Lung (tissue), 12 donors: ENCODE data around the gene DTNB. TPM values are rescaled to one million over a fixed set of nuclear protein-coding genes. Genes with fewer than 3 reads are reported as not detected.
"Not testable (repeated sequence)": the region's sequence is repeated elsewhere in the genome, so short reads cannot be mapped to it uniquely, and the experiment has no call there.

Experiments used
- ATAC-seq: fragments of 200-7000 bp; cut with Tn5 transposase; one replicate; pipeline ENCODE4 v1.9.1; 2020; ENCODE audit warnings: moderate number of reproducible peaks; ENCODE audit not compliant: insufficient read depth, low FRiP score
- DNase-seq, 3 donors: peaks; one replicate each; pipeline ENCODE4 v3.0.0-alpha.2; 2013 to 2017
- H3K27ac ChIP-seq, 2 donors: one replicate each; pipeline ENCODE4 v1.5.1; 2013; ENCODE audit warnings: mild to moderate bottlenecking in 2 of 2, moderate library complexity in 2 of 2, control low read depth in 1 of 2, inconsistent platforms in 1 of 2, low read depth in 1 of 2, low read length in 1 of 2
- H3K27me3 ChIP-seq, 3 donors: one replicate each; pipeline ENCODE4 v1.5.1; 2013; ENCODE audit warnings: low read length in 2 of 3; ENCODE audit not compliant: control insufficient read depth in 3 of 3, insufficient read depth in 3 of 3
- H3K36me3 ChIP-seq, 4 donors: one replicate each; pipeline ENCODE4 v1.5.1; 2013; ENCODE audit warnings: low read length in 4 of 4, mild to moderate bottlenecking in 1 of 4, moderate library complexity in 1 of 4; ENCODE audit not compliant: control insufficient read depth in 4 of 4, insufficient read depth in 4 of 4
- H3K4me1 ChIP-seq, 5 donors: one replicate each; pipeline ENCODE4 v1.5.1; 2013; ENCODE audit warnings: low read length in 5 of 5, mild to moderate bottlenecking in 2 of 5, moderate library complexity in 1 of 5; ENCODE audit not compliant: control insufficient read depth in 5 of 5, insufficient read depth in 5 of 5
- H3K4me3 ChIP-seq: one replicate; pipeline ENCODE4 v1.5.1; 2013; ENCODE audit warnings: mild to moderate bottlenecking, control low read depth, moderate library complexity
- H3K9ac ChIP-seq, 2 donors: one replicate each; pipeline ENCODE4 v1.5.1; 2013; ENCODE audit warnings: low read length in 2 of 2, control low read depth in 1 of 2; ENCODE audit not compliant: insufficient read depth in 1 of 2
- H3K9me3 ChIP-seq, 4 donors: one replicate each; pipeline ENCODE4 v1.5.1; 2013; ENCODE audit warnings: low read length in 3 of 4, mild to moderate bottlenecking in 1 of 4, moderate library complexity in 1 of 4; ENCODE audit not compliant: control insufficient read depth in 4 of 4, insufficient read depth in 3 of 4
- CTCF ChIP-seq: IDR thresholded peaks from 2 replicates; pipeline ENCODE4 v1.5.1; 2012; ENCODE audit warnings: mild to moderate bottlenecking; ENCODE audit errors: control extremely low read depth, extremely low read depth
- WGBS, 2 donors: extraction: QIAGEN DNeasy Blood & Tissue Kit; methylation state at CpG; one replicate each; pipeline ENCODE4 v1.1.7; 2013; 5-methylcytosine and 5-hydroxymethylcytosine counted together
- polyA plus RNA-seq, 2 donors: library from polyadenylated mRNA; stranded (reverse); fragments of 200-250 nt; gene quantifications; one replicate each; pipeline ENCODE4 v1.2.1, GENCODE V29; 2013
- total RNA-seq, 2 donors: library from RNA; depleted of rRNA in 1 of 2; stranded (reverse); fragments of >200 nt in 1 of 2; gene quantifications; one replicate each; pipeline ENCODE4 v1.2.1, GENCODE V29; 2014 to 2021
- donor health status: control.
- donor health status: control.
- donor health status: Bipolar disorder and iron deficiency.
- donor health status: healthy.
- donor health status: DM: yes; HTN: yes; CAD: no.

Gene DTNB
- total and polyA plus RNA-seq, 4 donors = 10.1 to 35.2 (median 20.4) TPM

GRCh38 chr2:25557179-25558036, 116.0 kb downstream of the DTNB start:
- Histone ChIP-seq H3K9ac (no peak overlapping the region), H3K4me3 (no peak overlapping the region), H3K27me3 (no peaks in the 10 kb centered on the region), H3K27ac (no peak overlapping the region), H3K36me3 (no peaks in the 10 kb centered on the region), H3K9me3 (no peaks in the 10 kb centered on the region), H3K4me1 (peaks cover 0 to 1% (median 0%) of the 10 kb centered on the region in 5 donors)
- 81 to 87% methylated on average over 6 of the region's 6 CpGs for WGBS, 2 donors
- ATAC-seq (no peak), DNase-seq (no peak)
- no peak for TF ChIP-seq CTCF

- TF ChIP-seq CTCF = no peak
Observed at GRCh38 chr2:25552318-25552717, 121.1 kb downstream of the DTNB start.

GRCh38 chr2:25551316-25551715, 122.1 kb downstream of the DTNB start:
- DNase-seq (no peak), ATAC-seq (no peak)
- H3K9me3 ChIP-seq = no peaks in the 10 kb centered on the region
- no peak for TF ChIP-seq CTCF
- no peak overlapping the region for H3K9ac ChIP-seq
- peaks cover 0 to 5% (median 0%) of the 10 kb centered on the region in 5 donors for H3K4me1 ChIP-seq
- H3K36me3 ChIP-seq = no peaks in the 10 kb centered on the region
- no peak overlapping the region for H3K27ac ChIP-seq
- no peak overlapping the region for H3K4me3 ChIP-seq
- H3K27me3 ChIP-seq = no peaks in the 10 kb centered on the region
- WGBS, 2 donors = 28 to 60% methylated on average over 2 of the region's 2 CpGs

More at GRCh38 chr2:25552318-25552717, 121.1 kb downstream of the DTNB start:
- Histone ChIP-seq H3K27me3 (no peaks in the 10 kb centered on the region), H3K9me3 (no peaks in the 10 kb centered on the region), H3K4me3 (no peak overlapping the region), H3K27ac (no peak overlapping the region), H3K9ac (no peak overlapping the region), H3K4me1 (peaks cover 0 to 5% (median 1%) of the 10 kb centered on the region in 5 donors), H3K36me3 (no peaks in the 10 kb centered on the region)
- DNase-seq (no peak), ATAC-seq (no peak)
- 92 to 97% methylated on average over 4 of the region's 4 CpGs for WGBS, 2 donors

- H3K4me3 ChIP-seq, H3K27ac ChIP-seq, H3K9me3 ChIP-seq, DNase-seq, H3K36me3 ChIP-seq, H3K27me3 ChIP-seq, H3K4me1 ChIP-seq, ATAC-seq, H3K9ac ChIP-seq: not testable (repeated sequence)
- 87 to 96% methylated on average over 2 of the region's 2 CpGs for WGBS, 2 donors
Observed at GRCh38 chr2:25549571-25549970, 123.8 kb downstream of the DTNB start.
